Endothelial cell of umbilical vein (primary cell): ENCODE results near the gene RNGTT. TPM values are rescaled to one million over a fixed set of nuclear protein-coding genes. Genes with fewer than 3 reads are reported as not detected.

ENCODE experiments used
- BruUV-seq: library from RNA; stranded (reverse); fragments of 400-500 nt; replicated peaks from 2 replicates; lab custom pipeline; 2021; lab: Mats Ljungman, UMichigan
- CTCF ChIA-PET: fragments of 300-600, 350-600 bp; sonication (Branson Sonifier 250); formaldehyde crosslinking; loops from one replicate; lab custom pipeline; 2021; ENCODE audit warnings: antibody characterized with exemption, inconsistent platforms; lab: Charles Lee
- POLR2A ChIA-PET: fragments of 300-600, 350-600 bp; sonication (Branson Sonifier 250); formaldehyde crosslinking; loops from one replicate; lab custom pipeline; 2021; ENCODE audit warnings: antibody characterized with exemption, inconsistent platforms; lab: Charles Lee
- DNase-seq: peaks from one replicate; pipeline ENCODE4 v3.0.0-alpha.2; 2011; ENCODE audit warnings: low read depth, low spot score
- FAIRE-seq: peaks from 2 replicates; lab custom pipeline; 2011; peaks lifted over from hg19 to GRCh38; lab: Jason Lieb, UNC
- H2AFZ ChIP-seq: 2 replicates; pipeline ENCODE4 v1.6.0; 2012; ENCODE audit warnings: low read depth, low read length, control low read depth, inconsistent platforms
- H3K27ac ChIP-seq: 2 replicates; pipeline ENCODE4 v1.5.1; 2011; ENCODE audit warnings: low read depth, mild to moderate bottlenecking, control low read depth, low read length, moderate library complexity; ENCODE audit not compliant: insufficient read depth
- H3K27me3 ChIP-seq, 2 experiments: 2 replicates each; pipeline versions ENCODE4 v1.6.0 to v1.6.1; 2011; ENCODE audit warnings: low read length in 2 of 2, mixed read lengths in 1 of 2; ENCODE audit not compliant: control insufficient read depth in 2 of 2, insufficient read depth in 2 of 2
- H3K36me3 ChIP-seq, 2 experiments: 2 replicates in 1 of 2; 3 replicates in 1 of 2; pipeline ENCODE4 v1.5.1; 2011; ENCODE audit warnings: low read length in 2 of 2, mild to moderate bottlenecking in 1 of 2, moderate library complexity in 1 of 2; ENCODE audit not compliant: control insufficient read depth in 2 of 2, insufficient read depth in 2 of 2; ENCODE audit errors: extremely low read depth in 1 of 2
- H3K4me1 ChIP-seq: 3 replicates; pipeline ENCODE4 v1.5.1; 2011; ENCODE audit warnings: mild to moderate bottlenecking, low read length; ENCODE audit not compliant: control insufficient read depth, insufficient read depth; ENCODE audit errors: extremely low read depth
- H3K4me2 ChIP-seq: 2 replicates; pipeline ENCODE4 v1.6.1; 2011; ENCODE audit warnings: low read length, control low read depth, mixed read lengths; ENCODE audit not compliant: insufficient read depth
- H3K4me3 ChIP-seq, 3 experiments: fragments of 200-600 bp in 1 of 3; sonication (generic), shearing (Covaris generic) in 1 of 3; replicated peaks in 1 of 3; 2 replicates each; pipeline ENCODE4 v1.5.1; 2011 to 2016; ENCODE audit warnings: control low read depth in 3 of 3, low read length in 3 of 3, mild to moderate bottlenecking in 2 of 3, inconsistent platforms in 1 of 3, low read depth in 1 of 3, moderate library complexity in 1 of 3; ENCODE audit not compliant: insufficient read depth in 1 of 3
- H3K79me2 ChIP-seq: 2 replicates; pipeline ENCODE4 v1.6.0; 2012; ENCODE audit warnings: low read length, inconsistent platforms; ENCODE audit not compliant: control insufficient read depth, insufficient read depth
- H3K9ac ChIP-seq: replicated peaks from 2 replicates; pipeline ENCODE3; 2011; ENCODE audit warnings: low read length, control low read depth; ENCODE audit not compliant: insufficient read depth; ENCODE audit errors: extremely low read depth
- H3K9me1 ChIP-seq: replicated peaks from 3 replicates; pipeline ENCODE4 v1.6.0; 2011; ENCODE audit warnings: mild to moderate bottlenecking, low read length; ENCODE audit not compliant: control insufficient read depth, insufficient read depth; ENCODE audit errors: extremely low read depth
- H3K9me3 ChIP-seq: replicated peaks from 2 replicates; pipeline ENCODE4 v1.5.1; 2012; ENCODE audit warnings: low read length, inconsistent platforms; ENCODE audit not compliant: control insufficient read depth, insufficient read depth
- H4K20me1 ChIP-seq: replicated peaks from 2 replicates; pipeline ENCODE3; 2011; ENCODE audit warnings: mild to moderate bottlenecking, low read length; ENCODE audit not compliant: control insufficient read depth, insufficient read depth; ENCODE audit errors: extremely low read depth
- EZH2 ChIP-seq: IDR thresholded peaks from 2 replicates; pipeline ENCODE4 v1.6.1; 2012; ENCODE audit warnings: borderline replicate concordance, low read depth, mild to moderate bottlenecking, moderate library complexity, low read length, inconsistent platforms; ENCODE audit not compliant: severe bottlenecking
- FOS ChIP-seq: IDR thresholded peaks from 2 replicates; pipeline ENCODE4 v1.6.1; 2011; ENCODE audit warnings: mild to moderate bottlenecking, low read length, moderate library complexity, borderline replicate concordance; ENCODE audit not compliant: insufficient read depth
- GATA2 ChIP-seq: IDR thresholded peaks from 2 replicates; pipeline ENCODE4 v1.7.0; 2011; ENCODE audit warnings: low read depth, mild to moderate bottlenecking, moderate library complexity, mixed read lengths, low read length; ENCODE audit not compliant: insufficient read length, insufficient read depth
- JUN ChIP-seq: IDR thresholded peaks from 2 replicates; pipeline ENCODE4 v1.6.1; 2011; ENCODE audit warnings: borderline replicate concordance, low read depth; ENCODE audit not compliant: insufficient read length, insufficient read depth
- MYC ChIP-seq: IDR thresholded peaks from one replicate; pipeline ENCODE4 v1.6.1; 2011; ENCODE audit warnings: mild to moderate bottlenecking, low read depth, low read length
- POLR2A ChIP-seq: IDR thresholded peaks from 2 replicates; pipeline ENCODE4 v1.6.1; 2012; ENCODE audit warnings: low read depth, mild to moderate bottlenecking, control low read depth, low read length
- POLR2AphosphoS5 ChIP-seq: IDR thresholded peaks from 2 replicates; pipeline ENCODE4 v1.6.1; 2012; ENCODE audit warnings: low read depth, mild to moderate bottlenecking, control low read depth, low read length, moderate library complexity; ENCODE audit not compliant: insufficient read depth
- dilution Hi-C: fragments of 300-500 bp; cut with MboI; formaldehyde crosslinking; loops from one replicate; pipeline ENCODE4 v1.15.0; 2019; ENCODE audit warnings: low sequenced_read_pairs; ENCODE audit not compliant: extremely low pct_ligation_motif_present
- intact Hi-C: fragments of 100-400 bp; cut with micrococcal nuclease; formaldehyde crosslinking; loops from one replicate; pipeline ENCODE4 v1.10.0; 2022
- polyA plus RNA-seq, 4 experiments: library from polyadenylated mRNA; depleted of rRNA in 3 of 4; stranded (reverse) in 3 of 4; unstranded in 1 of 4; fragments of >200 nt; gene quantifications; 2 replicates each; pipeline versions ENCODE4 v1.2.1 to v1.2.3, GENCODE V29; 2011 to 2012; ENCODE audit warnings: missing spikeins in 1 of 4
- total RNA-seq: library from RNA; stranded (reverse); gene quantifications from 2 replicates; pipeline ENCODE4 v1.2.3, GENCODE V29; 2021
- TF ChIP-seq, protein P1 (sequence below): IDR thresholded peaks from 2 replicates; pipeline ENCODE4 v1.6.1; 2011; ENCODE audit not compliant: insufficient read depth, insufficient read length
- TF ChIP-seq, protein P2 (sequence below), 2 donors: IDR thresholded peaks; 1 replicate in 1 of 2; 2 replicates in 1 of 2; pipeline ENCODE4 v1.5.1; 2011; ENCODE audit warnings: low read length in 2 of 2, mild to moderate bottlenecking in 2 of 2, moderate library complexity in 2 of 2, control low read depth in 1 of 2, inconsistent platforms in 1 of 2, low read depth in 1 of 2; ENCODE audit not compliant: insufficient read depth in 1 of 2; ENCODE audit errors: extremely low read depth in 1 of 2

The RNGTT gene
- total and polyA plus RNA-seq, 2 donors (not counting 3 experiments of a cell fraction or from before 2014, with no cell fraction given), result 2.1 to 13.1 TPM

DNA sequence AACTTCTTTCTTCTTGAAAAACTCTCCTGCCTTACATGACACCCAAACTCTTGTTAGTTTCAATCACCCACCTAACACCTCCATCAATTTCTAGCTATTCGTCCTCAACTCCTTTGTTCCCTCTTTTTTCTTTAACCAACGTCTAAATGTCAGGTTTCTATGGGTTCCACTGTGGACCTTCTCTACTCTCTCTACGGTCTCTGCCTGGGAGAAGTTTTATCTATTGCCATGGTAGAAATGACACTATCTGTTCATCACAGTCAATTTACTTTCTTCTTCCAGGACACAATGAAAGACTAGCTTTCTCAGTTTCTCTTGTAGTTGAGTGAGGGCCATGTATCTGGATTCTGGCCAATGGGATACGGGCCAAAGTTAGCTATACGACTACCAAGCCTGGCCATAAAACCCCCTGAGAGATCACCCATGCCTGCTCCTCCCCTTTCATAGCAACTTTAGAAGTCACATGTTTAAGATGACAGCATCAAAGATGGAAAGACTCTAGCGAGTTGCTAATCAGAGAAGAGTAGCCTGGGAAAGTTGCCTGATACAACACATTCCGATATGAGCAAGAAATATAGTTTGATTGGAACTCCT is 17.9 kb downstream of the RNGTT start:
- Histone ChIP-seq H3K4me3 (no peak overlapping the region), H3K9me1 (no peaks in the 10 kb centered on the region), H3K27ac (no peak overlapping the region), H3K9me3 (no peaks in the 10 kb centered on the region), H3K79me2 (peaks cover 21% of the 10 kb centered on the region), H2AFZ (no peak overlapping the region), H3K4me1 (no peaks in the 10 kb centered on the region), H3K9ac (no peak overlapping the region), H3K36me3 (no peaks in the 10 kb centered on the region), H3K27me3 (no peaks in the 10 kb centered on the region), H3K4me2 (no peak overlapping the region), H4K20me1 (no peaks in the 10 kb centered on the region)
- no TSS peak for BruUV-seq
- no peak for DNase-seq
- dilution Hi-C loops, result no loop called here
- no peak for FAIRE-seq
- ChIA-PET POLR2A (no interaction called here), CTCF (no interaction called here)
- TF ChIP-seq MYC, result no peak
- TF ChIP-seq JUN, result no peak
- TF ChIP-seq, protein P1, sequence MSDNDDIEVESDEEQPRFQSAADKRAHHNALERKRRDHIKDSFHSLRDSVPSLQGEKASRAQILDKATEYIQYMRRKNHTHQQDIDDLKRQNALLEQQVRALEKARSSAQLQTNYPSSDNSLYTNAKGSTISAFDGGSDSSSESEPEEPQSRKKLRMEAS, result no peak
- TF ChIP-seq POLR2AphosphoS5, result no peak
- no peak for TF ChIP-seq GATA2
- TF ChIP-seq FOS, result no peak
- no peak for TF ChIP-seq POLR2A
- TF ChIP-seq, protein P2, sequence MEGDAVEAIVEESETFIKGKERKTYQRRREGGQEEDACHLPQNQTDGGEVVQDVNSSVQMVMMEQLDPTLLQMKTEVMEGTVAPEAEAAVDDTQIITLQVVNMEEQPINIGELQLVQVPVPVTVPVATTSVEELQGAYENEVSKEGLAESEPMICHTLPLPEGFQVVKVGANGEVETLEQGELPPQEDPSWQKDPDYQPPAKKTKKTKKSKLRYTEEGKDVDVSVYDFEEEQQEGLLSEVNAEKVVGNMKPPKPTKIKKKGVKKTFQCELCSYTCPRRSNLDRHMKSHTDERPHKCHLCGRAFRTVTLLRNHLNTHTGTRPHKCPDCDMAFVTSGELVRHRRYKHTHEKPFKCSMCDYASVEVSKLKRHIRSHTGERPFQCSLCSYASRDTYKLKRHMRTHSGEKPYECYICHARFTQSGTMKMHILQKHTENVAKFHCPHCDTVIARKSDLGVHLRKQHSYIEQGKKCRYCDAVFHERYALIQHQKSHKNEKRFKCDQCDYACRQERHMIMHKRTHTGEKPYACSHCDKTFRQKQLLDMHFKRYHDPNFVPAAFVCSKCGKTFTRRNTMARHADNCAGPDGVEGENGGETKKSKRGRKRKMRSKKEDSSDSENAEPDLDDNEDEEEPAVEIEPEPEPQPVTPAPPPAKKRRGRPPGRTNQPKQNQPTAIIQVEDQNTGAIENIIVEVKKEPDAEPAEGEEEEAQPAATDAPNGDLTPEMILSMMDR (IDR thresholded peaks at IDR 0.05; ENCODE audit: extremely low read depth in 1 of 2, insufficient read depth in 1 of 2, low read depth in 1 of 2, low read length in 2 of 2), result no peak
- TF ChIP-seq EZH2, result no peak
- intact Hi-C loops, result no loop called here
